T-helper 2 cell treated with Interferon-gamma antibody and Interleukin-4, amounts not matched to agents 5 μg/mL and 100 μg/mL, for 36 hours (primary cell): ENCODE data around the gene SRPK3.

Source experiments
- DNase-seq: peaks from one replicate; pipeline ENCODE4 v3.0.0; 2021; ENCODE audit warnings: low spot score
- H3K27ac Mint-ChIP-seq: one replicate; pipeline ENCODE4 v1.8.0; 2021; ENCODE audit warnings: mild to moderate bottlenecking, mixed read lengths
- H3K27me3 Mint-ChIP-seq: one replicate; pipeline ENCODE4 v1.8.0; 2021; ENCODE audit warnings: low read depth, mixed read lengths
- H3K36me3 Mint-ChIP-seq: one replicate; pipeline ENCODE4 v1.8.0; 2021; ENCODE audit warnings: low read depth, mixed read lengths
- H3K4me1 Mint-ChIP-seq: one replicate; pipeline ENCODE4 v1.8.0; 2021; ENCODE audit warnings: low read depth, mixed read lengths
- H3K4me3 Mint-ChIP-seq: one replicate; pipeline ENCODE4 v1.8.0; 2022; ENCODE audit warnings: mild to moderate bottlenecking, moderate library complexity, mixed read lengths
- H3K9me3 Mint-ChIP-seq: one replicate; pipeline ENCODE4 v1.8.0; 2021; ENCODE audit warnings: mixed read lengths

Gene SRPK3

GRCh38 chrX:153794897-153795816 lies 14.3 kb downstream of the SRPK3 start:
- H3K4me1 Mint-ChIP-seq: peaks cover 9% of the 10 kb centered on the region
- no peak for DNase-seq
- no peaks in the 10 kb centered on the region for H3K27me3 Mint-ChIP-seq

GRCh38 chrX:153797415-153798015 lies 16.7 kb downstream of the SRPK3 start:
- H3K27me3 Mint-ChIP-seq: no peaks in the 10 kb centered on the region
- peaks cover 9% of the 10 kb centered on the region for H3K4me1 Mint-ChIP-seq
- no peak overlapping the region for H3K4me3 Mint-ChIP-seq
- H3K36me3 Mint-ChIP-seq: peaks cover 26% of the 10 kb centered on the region
- H3K9me3 Mint-ChIP-seq: no peaks in the 10 kb centered on the region
- H3K27ac Mint-ChIP-seq: no peak overlapping the region
- DNase-seq: no peak

More at GRCh38 chrX:153794897-153795816, 14.3 kb downstream of the SRPK3 start:
- Mint-ChIP-seq H3K4me3 (peak overlapping the region; percentile 96), H3K36me3 (peaks cover 26% of the 10 kb centered on the region), H3K9me3 (no peaks in the 10 kb centered on the region), H3K27ac (peak overlapping the region; percentile 89)

DNA sequence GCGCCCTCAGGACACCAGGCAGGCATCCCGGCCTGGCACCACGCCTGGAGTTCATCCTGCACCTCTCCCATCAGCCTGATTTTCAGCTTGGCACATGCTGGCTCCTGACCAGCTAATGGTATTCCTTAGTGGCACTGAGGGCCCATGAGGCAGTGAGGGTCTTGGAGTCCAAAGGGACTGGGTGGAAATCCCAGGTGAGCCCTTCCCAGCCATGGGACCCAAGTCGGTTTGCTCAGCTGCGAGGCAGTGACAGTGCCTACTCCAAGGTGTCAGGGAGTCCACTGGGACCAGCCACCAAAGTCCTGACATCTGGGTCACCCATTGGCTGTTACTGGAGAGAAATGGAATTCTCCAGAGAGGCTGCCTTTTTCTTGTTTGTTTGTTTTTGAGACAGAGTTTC lies 18.5 kb downstream of the SRPK3 start:
- Mint-ChIP-seq H3K27ac (no peak overlapping the region), H3K4me1 (peaks cover 3% of the 10 kb centered on the region), H3K9me3 (no peaks in the 10 kb centered on the region), H3K36me3 (peaks cover 20% of the 10 kb centered on the region), H3K27me3 (no peaks in the 10 kb centered on the region), H3K4me3 (no peak overlapping the region)
- DNase-seq: no peak

- no peak for DNase-seq
- H3K9me3 Mint-ChIP-seq: no peaks in the 10 kb centered on the region
- peaks cover 3% of the 10 kb centered on the region for H3K4me1 Mint-ChIP-seq
- no peak overlapping the region for H3K27ac Mint-ChIP-seq
- H3K36me3 Mint-ChIP-seq: peaks cover 17% of the 10 kb centered on the region
- H3K4me3 Mint-ChIP-seq: no peak overlapping the region
- H3K27me3 Mint-ChIP-seq: no peaks in the 10 kb centered on the region
Observed at GRCh38 chrX:153800177-153800722, 19.4 kb downstream of the SRPK3 start.

GRCh38 chrX:153800746-153801145 lies 19.9 kb downstream of the SRPK3 start:
- no peak overlapping the region for H3K27ac Mint-ChIP-seq
- H3K9me3 Mint-ChIP-seq: no peaks in the 10 kb centered on the region
- no peak for DNase-seq
- H3K36me3 Mint-ChIP-seq: peaks cover 17% of the 10 kb centered on the region
- peaks cover 3% of the 10 kb centered on the region for H3K4me1 Mint-ChIP-seq
- H3K27me3 Mint-ChIP-seq: no peaks in the 10 kb centered on the region
- H3K4me3 Mint-ChIP-seq: no peak overlapping the region

- DNase-seq: no peak
- peaks cover 10% of the 10 kb centered on the region for H3K36me3 Mint-ChIP-seq
- H3K4me3 Mint-ChIP-seq: no peak overlapping the region
- no peaks in the 10 kb centered on the region for H3K4me1 Mint-ChIP-seq
- H3K9me3 Mint-ChIP-seq: no peaks in the 10 kb centered on the region
- H3K27me3 Mint-ChIP-seq: no peaks in the 10 kb centered on the region
- no peak overlapping the region for H3K27ac Mint-ChIP-seq
Observed at GRCh38 chrX:153801669-153802068, 20.8 kb downstream of the SRPK3 start.

- no peaks in the 10 kb centered on the region for H3K27me3 Mint-ChIP-seq
- no peaks in the 10 kb centered on the region for H3K4me1 Mint-ChIP-seq
- no peak overlapping the region for H3K4me3 Mint-ChIP-seq
- no peaks in the 10 kb centered on the region for H3K9me3 Mint-ChIP-seq
- H3K36me3 Mint-ChIP-seq: peaks cover 5% of the 10 kb centered on the region
- no peak for DNase-seq
- H3K27ac Mint-ChIP-seq: no peak overlapping the region
Observed at GRCh38 chrX:153802513-153803045, 21.7 kb downstream of the SRPK3 start.

DNA sequence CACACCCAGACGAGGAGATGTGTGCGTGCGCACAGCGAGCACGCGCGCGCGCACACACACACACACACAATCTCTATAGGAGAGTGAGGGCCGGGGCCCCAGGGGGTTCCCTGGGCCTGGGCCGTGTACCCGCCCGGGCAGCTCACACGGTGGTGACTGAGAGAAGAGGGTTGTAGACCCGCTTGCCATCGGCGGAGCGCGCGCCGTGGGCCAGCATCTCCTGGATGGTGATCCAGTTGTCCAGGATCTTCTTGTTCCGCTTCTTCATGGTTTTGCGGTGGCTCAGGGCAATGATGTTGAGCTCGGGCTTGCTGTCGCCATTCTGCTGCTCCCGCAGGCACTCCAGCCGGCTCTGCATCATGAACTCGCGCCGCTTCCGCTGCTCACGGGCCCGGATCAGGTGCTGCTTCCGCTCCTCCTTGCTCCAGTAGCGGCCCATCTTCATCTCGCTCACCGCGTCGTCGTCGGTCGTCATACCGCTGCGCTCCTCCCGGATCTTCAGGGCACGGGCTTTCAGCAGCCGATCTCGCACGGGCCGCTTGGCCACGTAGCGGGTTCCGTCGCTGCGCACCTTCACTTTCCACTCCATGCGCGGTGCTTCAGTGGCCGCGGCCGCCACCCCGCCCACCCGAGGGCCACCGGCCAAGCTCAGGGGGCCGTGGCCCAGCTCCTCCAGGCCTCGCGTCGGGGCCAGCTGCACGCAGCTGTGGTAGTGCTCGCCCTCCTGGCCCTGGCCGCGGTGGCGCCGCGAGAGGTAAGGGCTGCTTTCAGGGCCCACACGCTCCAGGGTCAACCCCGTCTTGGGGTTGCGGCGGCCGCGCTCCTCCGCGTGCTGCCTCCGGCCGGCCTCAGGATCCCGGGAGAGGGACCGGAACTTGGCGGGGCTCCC lies 22.6 kb downstream of the SRPK3 start:
- Mint-ChIP-seq H3K4me1 (no peaks in the 10 kb centered on the region), H3K27ac (no peak overlapping the region), H3K9me3 (no peaks in the 10 kb centered on the region), H3K4me3 (no peak overlapping the region), H3K27me3 (no peaks in the 10 kb centered on the region), H3K36me3 (no peaks in the 10 kb centered on the region)
- no peak for DNase-seq

DNA sequence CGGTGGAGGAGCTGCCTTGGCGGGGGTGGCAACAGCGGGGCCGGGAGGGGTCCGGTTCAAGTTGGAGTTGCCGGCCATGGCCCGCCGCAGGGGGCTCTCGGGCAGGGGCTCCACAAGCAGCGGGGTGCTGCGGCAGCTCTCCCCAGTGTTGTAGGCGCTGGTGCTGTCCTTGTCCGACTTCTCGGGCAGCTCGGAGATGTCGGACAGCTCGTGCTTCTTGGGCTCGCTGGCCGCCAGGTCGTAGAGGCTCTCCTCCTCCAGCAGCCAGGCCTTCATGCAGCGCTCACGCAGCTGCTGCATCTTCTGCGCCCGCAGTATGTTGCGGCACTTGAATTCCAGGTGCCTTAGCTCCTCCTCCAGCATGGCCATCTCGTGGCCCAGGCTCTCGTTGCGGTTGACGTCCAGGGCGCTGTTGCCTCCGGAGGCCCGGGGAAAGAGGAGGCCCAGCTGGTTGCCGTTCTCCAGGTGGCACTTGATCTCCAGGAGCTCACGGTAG lies 23.3 kb downstream of the SRPK3 start:
- no peak for DNase-seq
- Mint-ChIP-seq H3K36me3 (no peaks in the 10 kb centered on the region), H3K27me3 (no peaks in the 10 kb centered on the region), H3K4me3 (no peak overlapping the region), H3K9me3 (no peaks in the 10 kb centered on the region), H3K4me1 (no peaks in the 10 kb centered on the region), H3K27ac (no peak overlapping the region)

- H3K27me3 Mint-ChIP-seq: no peaks in the 10 kb centered on the region
- H3K36me3 Mint-ChIP-seq: no peaks in the 10 kb centered on the region
- H3K9me3 Mint-ChIP-seq: no peaks in the 10 kb centered on the region
- no peak overlapping the region for H3K4me3 Mint-ChIP-seq
- H3K27ac Mint-ChIP-seq: no peak overlapping the region
- H3K4me1 Mint-ChIP-seq: no peaks in the 10 kb centered on the region
- DNase-seq: no peak
Observed at GRCh38 chrX:153804621-153805020, 23.8 kb downstream of the SRPK3 start.

DNA sequence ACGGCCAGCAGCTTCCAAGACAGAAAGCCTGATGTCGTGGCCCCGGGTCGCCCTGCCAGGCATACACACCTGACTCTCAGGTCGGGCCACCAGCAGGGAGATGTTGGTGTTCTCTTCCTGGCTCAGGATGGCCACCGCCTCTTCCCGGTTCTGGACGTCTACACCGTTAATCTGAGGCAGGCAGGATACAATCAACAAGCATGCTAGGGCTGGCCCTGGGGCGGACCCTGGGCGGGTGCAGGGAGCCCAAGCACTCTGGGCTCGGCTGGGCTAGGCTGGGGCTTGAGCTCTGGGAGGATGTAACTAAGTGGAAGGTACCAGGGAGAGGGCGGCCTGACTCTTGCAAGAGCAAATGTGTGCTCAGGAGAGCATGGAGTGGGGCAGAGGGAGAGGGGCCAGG lies 24.6 kb downstream of the SRPK3 start:
- Mint-ChIP-seq H3K9me3 (no peaks in the 10 kb centered on the region), H3K27ac (no peak overlapping the region), H3K27me3 (no peaks in the 10 kb centered on the region), H3K4me1 (no peaks in the 10 kb centered on the region), H3K4me3 (no peak overlapping the region), H3K36me3 (no peaks in the 10 kb centered on the region)
- DNase-seq: no peak

GRCh38 chrX:153806999-153807575 lies 26.2 kb downstream of the SRPK3 start:
- Mint-ChIP-seq H3K36me3 (no peaks in the 10 kb centered on the region), H3K4me3 (no peak overlapping the region), H3K4me1 (no peaks in the 10 kb centered on the region), H3K9me3 (no peaks in the 10 kb centered on the region), H3K27ac (no peak overlapping the region), H3K27me3 (peaks cover 3% of the 10 kb centered on the region)
- no peak for DNase-seq

DNA sequence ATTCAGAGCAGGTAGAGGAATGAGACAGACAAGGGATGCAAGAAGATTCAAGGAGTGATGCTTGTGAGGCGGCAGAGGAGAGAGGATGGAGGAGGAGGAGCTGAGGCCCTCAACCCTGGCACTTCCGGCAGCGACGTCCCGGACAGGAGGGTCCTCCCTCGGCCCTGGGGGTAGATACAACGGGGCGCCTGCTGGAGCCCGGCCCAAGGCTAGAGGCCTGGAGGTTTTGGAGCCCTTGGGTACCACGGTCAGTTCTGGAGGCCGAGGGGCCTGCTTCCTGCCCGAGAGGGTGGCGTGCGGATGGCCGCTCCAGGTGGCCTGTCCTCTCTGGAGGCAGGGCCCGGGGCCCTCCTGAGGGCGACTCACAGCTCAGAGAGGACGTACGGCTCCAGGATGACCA lies 27.1 kb downstream of the SRPK3 start:
- Mint-ChIP-seq H3K9me3 (no peaks in the 10 kb centered on the region), H3K4me1 (no peaks in the 10 kb centered on the region), H3K27ac (no peak overlapping the region), H3K4me3 (no peak overlapping the region), H3K27me3 (peaks cover 3% of the 10 kb centered on the region), H3K36me3 (no peaks in the 10 kb centered on the region)
- DNase-seq: no peak
